Measurements from ENCODE around the gene RTN4R. TPM values are rescaled to one million over a fixed set of nuclear protein-coding genes. Genes with fewer than 3 reads are reported as not detected.

RTN4R gene
- total and polyA plus RNA-seq, 9 of the 15 experiments (the other 6 are each of a cell fraction or from before 2014, with no cell fraction given): 0.04 to 2.8 (median 1.4) TPM; not detected in 3

DNA sequence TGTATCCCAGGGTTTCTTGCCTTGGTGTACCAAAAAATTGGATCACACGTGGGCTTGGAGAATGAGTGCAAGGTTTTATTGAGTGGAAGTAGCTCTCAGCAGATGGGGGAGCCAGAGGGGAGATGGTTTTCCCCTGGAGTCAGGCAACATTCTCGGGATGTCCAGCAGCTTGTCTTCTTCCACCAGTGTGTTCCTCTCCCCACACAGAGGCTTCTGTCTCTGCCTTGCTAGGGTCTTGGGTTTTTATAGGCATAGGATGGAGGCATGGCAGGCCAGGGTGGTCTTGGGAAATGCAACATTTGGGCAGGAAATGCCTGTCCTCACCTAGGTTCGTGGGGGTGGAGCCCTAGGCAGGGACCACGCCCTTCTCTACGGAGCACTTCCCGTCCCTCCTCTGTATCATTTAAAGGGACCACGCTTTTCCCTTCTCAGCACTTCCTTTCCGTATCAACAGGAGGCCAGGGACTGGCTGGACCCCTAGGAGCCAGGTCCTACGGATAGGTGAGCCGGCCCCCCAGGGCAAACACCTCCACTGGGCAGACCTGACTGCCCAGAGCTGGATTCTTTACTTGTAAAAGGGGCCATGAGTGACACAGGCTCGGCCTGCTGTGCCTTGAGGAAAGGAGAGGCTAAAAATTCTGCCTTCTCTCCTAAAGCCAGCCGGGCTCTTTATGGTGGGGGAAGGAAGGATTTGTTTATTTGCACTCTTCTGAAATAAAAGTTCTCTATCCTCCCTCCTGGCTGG is 62.0 kb downstream of the RTN4R start (continued):
- peak; percentile 4; the same call in 1 of the 2 replicates for TF ChIP-seq MTA2 (IDR thresholded peaks at IDR 0.05; ENCODE audit: low read depth)
- no peak for TF ChIP-seq RBM15 (IDR thresholded peaks at IDR 0.05; ENCODE audit: insufficient read depth, low read length)
- no peak; the same call in 1 of the 2 replicates for TF ChIP-seq PTRF (tag; IDR thresholded peaks at IDR 0.05)
- peak in 1 of 2 experiments; percentile 78; a peak in 1 of 4 replicates for TF ChIP-seq SRF (CRISPR knock-in tag; IDR thresholded peaks at IDR 0.05)
- TF ChIP-seq, protein P1, sequence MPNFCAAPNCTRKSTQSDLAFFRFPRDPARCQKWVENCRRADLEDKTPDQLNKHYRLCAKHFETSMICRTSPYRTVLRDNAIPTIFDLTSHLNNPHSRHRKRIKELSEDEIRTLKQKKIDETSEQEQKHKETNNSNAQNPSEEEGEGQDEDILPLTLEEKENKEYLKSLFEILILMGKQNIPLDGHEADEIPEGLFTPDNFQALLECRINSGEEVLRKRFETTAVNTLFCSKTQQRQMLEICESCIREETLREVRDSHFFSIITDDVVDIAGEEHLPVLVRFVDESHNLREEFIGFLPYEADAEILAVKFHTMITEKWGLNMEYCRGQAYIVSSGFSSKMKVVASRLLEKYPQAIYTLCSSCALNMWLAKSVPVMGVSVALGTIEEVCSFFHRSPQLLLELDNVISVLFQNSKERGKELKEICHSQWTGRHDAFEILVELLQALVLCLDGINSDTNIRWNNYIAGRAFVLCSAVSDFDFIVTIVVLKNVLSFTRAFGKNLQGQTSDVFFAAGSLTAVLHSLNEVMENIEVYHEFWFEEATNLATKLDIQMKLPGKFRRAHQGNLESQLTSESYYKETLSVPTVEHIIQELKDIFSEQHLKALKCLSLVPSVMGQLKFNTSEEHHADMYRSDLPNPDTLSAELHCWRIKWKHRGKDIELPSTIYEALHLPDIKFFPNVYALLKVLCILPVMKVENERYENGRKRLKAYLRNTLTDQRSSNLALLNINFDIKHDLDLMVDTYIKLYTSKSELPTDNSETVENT (CRISPR knock-in tag; IDR thresholded peaks at IDR 0.05): peak; percentile 78
- TF ChIP-seq ZNF165 (CRISPR knock-in tag; IDR thresholded peaks at IDR 0.05; ENCODE audit: borderline replicate concordance): peak; percentile 20; the same call in 1 of the 2 replicates
- TF ChIP-seq, protein P2, sequence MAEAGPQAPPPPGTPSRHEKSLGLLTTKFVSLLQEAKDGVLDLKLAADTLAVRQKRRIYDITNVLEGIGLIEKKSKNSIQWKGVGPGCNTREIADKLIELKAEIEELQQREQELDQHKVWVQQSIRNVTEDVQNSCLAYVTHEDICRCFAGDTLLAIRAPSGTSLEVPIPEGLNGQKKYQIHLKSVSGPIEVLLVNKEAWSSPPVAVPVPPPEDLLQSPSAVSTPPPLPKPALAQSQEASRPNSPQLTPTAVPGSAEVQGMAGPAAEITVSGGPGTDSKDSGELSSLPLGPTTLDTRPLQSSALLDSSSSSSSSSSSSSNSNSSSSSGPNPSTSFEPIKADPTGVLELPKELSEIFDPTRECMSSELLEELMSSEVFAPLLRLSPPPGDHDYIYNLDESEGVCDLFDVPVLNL (CRISPR knock-in tag; IDR thresholded peaks at IDR 0.05; ENCODE audit: low read depth): no peak
- TF ChIP-seq, protein P3, sequence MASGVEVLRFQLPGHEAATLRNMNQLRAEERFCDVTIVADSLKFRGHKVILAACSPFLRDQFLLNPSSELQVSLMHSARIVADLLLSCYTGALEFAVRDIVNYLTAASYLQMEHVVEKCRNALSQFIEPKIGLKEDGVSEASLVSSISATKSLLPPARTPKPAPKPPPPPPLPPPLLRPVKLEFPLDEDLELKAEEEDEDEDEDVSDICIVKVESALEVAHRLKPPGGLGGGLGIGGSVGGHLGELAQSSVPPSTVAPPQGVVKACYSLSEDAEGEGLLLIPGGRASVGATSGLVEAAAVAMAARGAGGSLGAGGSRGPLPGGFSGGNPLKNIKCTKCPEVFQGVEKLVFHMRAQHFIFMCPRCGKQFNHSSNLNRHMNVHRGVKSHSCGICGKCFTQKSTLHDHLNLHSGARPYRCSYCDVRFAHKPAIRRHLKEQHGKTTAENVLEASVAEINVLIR (CRISPR knock-in tag; IDR thresholded peaks at IDR 0.05): peak; percentile 77
- TF ChIP-seq SMAD3 (CRISPR knock-in tag; conservative IDR thresholded peaks at IDR 0.05): peak; percentile 67; the same call in 1 of the 2 replicates
- TF ChIP-seq, protein P4, sequence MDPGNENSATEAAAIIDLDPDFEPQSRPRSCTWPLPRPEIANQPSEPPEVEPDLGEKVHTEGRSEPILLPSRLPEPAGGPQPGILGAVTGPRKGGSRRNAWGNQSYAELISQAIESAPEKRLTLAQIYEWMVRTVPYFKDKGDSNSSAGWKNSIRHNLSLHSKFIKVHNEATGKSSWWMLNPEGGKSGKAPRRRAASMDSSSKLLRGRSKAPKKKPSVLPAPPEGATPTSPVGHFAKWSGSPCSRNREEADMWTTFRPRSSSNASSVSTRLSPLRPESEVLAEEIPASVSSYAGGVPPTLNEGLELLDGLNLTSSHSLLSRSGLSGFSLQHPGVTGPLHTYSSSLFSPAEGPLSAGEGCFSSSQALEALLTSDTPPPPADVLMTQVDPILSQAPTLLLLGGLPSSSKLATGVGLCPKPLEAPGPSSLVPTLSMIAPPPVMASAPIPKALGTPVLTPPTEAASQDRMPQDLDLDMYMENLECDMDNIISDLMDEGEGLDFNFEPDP (CRISPR knock-in tag; IDR thresholded peaks at IDR 0.05): no peak; the same call in 1 of the 2 replicates
- no peak for TF ChIP-seq SAFB (IDR thresholded peaks at IDR 0.05; ENCODE audit: borderline replicate concordance, low read depth, low read length)
- TF ChIP-seq, protein P5, sequence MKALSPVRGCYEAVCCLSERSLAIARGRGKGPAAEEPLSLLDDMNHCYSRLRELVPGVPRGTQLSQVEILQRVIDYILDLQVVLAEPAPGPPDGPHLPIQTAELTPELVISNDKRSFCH (CRISPR knock-in tag; IDR thresholded peaks at IDR 0.05): no peak
- TF ChIP-seq, protein P5 (tag; IDR thresholded peaks at IDR 0.05): peak; percentile 94
- peak; percentile 77 for TF ChIP-seq RBFOX2 (IDR thresholded peaks at IDR 0.05; ENCODE audit: low read depth, low read length)
- TF ChIP-seq, protein P6, sequence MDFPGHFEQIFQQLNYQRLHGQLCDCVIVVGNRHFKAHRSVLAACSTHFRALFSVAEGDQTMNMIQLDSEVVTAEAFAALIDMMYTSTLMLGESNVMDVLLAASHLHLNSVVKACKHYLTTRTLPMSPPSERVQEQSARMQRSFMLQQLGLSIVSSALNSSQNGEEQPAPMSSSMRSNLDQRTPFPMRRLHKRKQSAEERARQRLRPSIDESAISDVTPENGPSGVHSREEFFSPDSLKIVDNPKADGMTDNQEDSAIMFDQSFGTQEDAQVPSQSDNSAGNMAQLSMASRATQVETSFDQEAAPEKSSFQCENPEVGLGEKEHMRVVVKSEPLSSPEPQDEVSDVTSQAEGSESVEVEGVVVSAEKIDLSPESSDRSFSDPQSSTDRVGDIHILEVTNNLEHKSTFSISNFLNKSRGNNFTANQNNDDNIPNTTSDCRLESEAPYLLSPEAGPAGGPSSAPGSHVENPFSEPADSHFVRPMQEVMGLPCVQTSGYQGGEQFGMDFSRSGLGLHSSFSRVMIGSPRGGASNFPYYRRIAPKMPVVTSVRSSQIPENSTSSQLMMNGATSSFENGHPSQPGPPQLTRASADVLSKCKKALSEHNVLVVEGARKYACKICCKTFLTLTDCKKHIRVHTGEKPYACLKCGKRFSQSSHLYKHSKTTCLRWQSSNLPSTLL (IDR thresholded peaks at IDR 0.05): peak; percentile 99
- 0 out of 2 replicates have a peak, but pooled peaks have one; percentile 13 for TF ChIP-seq ZNF134 (CRISPR knock-in tag; conservative IDR thresholded peaks at IDR 0.05)
- 0 out of 2 replicates have a peak, but pooled peaks have one; percentile 7 for TF ChIP-seq ZNF561 (CRISPR knock-in tag; conservative IDR thresholded peaks at IDR 0.05)
- TF ChIP-seq RBM25 (IDR thresholded peaks at IDR 0.05; ENCODE audit: low read depth, low read length, severe bottlenecking): no peak

Data from K562 (cell line).